H1 (cell line): Measurements from ENCODE around the gene TEAD3. TPM values are rescaled to one million over a fixed set of nuclear protein-coding genes. Genes with fewer than 3 reads are reported as not detected.
"Not testable (repeated sequence)": the region's sequence is repeated elsewhere in the genome, so short reads cannot be mapped to it uniquely, and the experiment has no call there.

Source experiments
- CTCF ChIA-PET: fragments of 300-600 bp; sonication (Branson Sonifier 250); formaldehyde crosslinking; loops from one replicate; lab custom pipeline; 2021; ENCODE audit not compliant: partially characterized antibody; lab: Charles Lee
- POLR2A ChIA-PET: fragments of 300-600 bp; sonication (Branson Sonifier 250); formaldehyde crosslinking; loops from one replicate; lab custom pipeline; 2021; ENCODE audit warnings: inconsistent platforms; ENCODE audit not compliant: partially characterized antibody; lab: Charles Lee
- DNase-seq, 2 experiments: peaks; one replicate each; pipeline versions ENCODE4 v3.0.0 to v3.0.0-alpha.2; 2010 to 2022; ENCODE audit warnings: low spot score in 2 of 2, low read depth in 1 of 2, mixed read lengths in 1 of 2
- FAIRE-seq: peaks from 2 replicates; lab custom pipeline; 2011; peaks lifted over from hg19 to GRCh38; lab: Jason Lieb, UNC
- H2AFZ ChIP-seq: 2 replicates; pipeline ENCODE4 v1.8.1; 2012; ENCODE audit warnings: low read length, inconsistent platforms
- H2AK5ac ChIP-seq: 2 replicates; pipeline ENCODE4 v1.6.1; 2013; ENCODE audit warnings: low read depth, low read length
- H2BK120ac ChIP-seq: replicated peaks from 2 replicates; pipeline ENCODE3; 2013; ENCODE audit warnings: low read depth, low read length, inconsistent platforms
- H2BK12ac ChIP-seq: 2 replicates; pipeline ENCODE4 v1.6.1; 2013; ENCODE audit warnings: low read depth, low read length
- H2BK15ac ChIP-seq: 2 replicates; pipeline ENCODE4 v1.6.1; 2013; ENCODE audit warnings: low read length
- H2BK20ac ChIP-seq: 2 replicates; pipeline ENCODE4 v1.6.1; 2013; ENCODE audit warnings: low read length
- H2BK5ac ChIP-seq: 2 replicates; pipeline ENCODE4 v1.6.1; 2013; ENCODE audit warnings: low read depth, low read length
- H3K14ac ChIP-seq: 2 replicates; pipeline ENCODE4 v1.6.1; 2013; ENCODE audit warnings: inconsistent platforms; ENCODE audit not compliant: insufficient read length
- H3K18ac ChIP-seq: 2 replicates; pipeline ENCODE4 v1.6.1; 2013; ENCODE audit warnings: low read length; ENCODE audit errors: extremely low read depth
- H3K23ac ChIP-seq: 2 replicates; pipeline ENCODE4 v1.6.1; 2013; ENCODE audit warnings: inconsistent platforms; ENCODE audit not compliant: insufficient read length
- H3K23me2 ChIP-seq: 2 replicates; pipeline ENCODE4 v1.6.1; 2013; ENCODE audit warnings: low read depth, low read length
- H3K27ac ChIP-seq: 2 replicates; pipeline ENCODE4 v1.6.1; 2011; ENCODE audit warnings: low read depth, low read length, inconsistent platforms
- H3K27me3 ChIP-seq, 4 experiments: replicated peaks in 1 of 4; 1 replicate in 1 of 4; 2 replicates in 3 of 4; pipeline versions ENCODE4 v1.6.1 to v1.8.1; 2011 to 2013; ENCODE audit warnings: low read length in 3 of 4, mild to moderate bottlenecking in 3 of 4, inconsistent platforms in 2 of 4, mixed read lengths in 2 of 4, moderate library complexity in 1 of 4; ENCODE audit not compliant: control insufficient read depth in 3 of 4, insufficient read depth in 3 of 4; ENCODE audit errors: extremely low read depth in 1 of 4
- H3K36me3 ChIP-seq, 4 experiments: 2 replicates each; pipeline versions ENCODE4 v1.6.1 to v1.8.1; 2011 to 2013; ENCODE audit warnings: mild to moderate bottlenecking in 4 of 4, low read length in 3 of 4, moderate library complexity in 2 of 4, control low read depth in 1 of 4, inconsistent platforms in 1 of 4; ENCODE audit not compliant: insufficient read depth in 4 of 4, control insufficient read depth in 2 of 4
- H3K4ac ChIP-seq: replicated peaks from 2 replicates; pipeline ENCODE3; 2013; ENCODE audit warnings: low read length, low read depth, mixed read lengths, inconsistent platforms; ENCODE audit not compliant: insufficient read length
- H3K4me1 ChIP-seq, 4 experiments: replicated peaks in 1 of 4; 1 replicate in 1 of 4; 2 replicates in 3 of 4; pipeline versions ENCODE4 v1.6.1 to v1.8.1; 2011 to 2013; ENCODE audit warnings: low read length in 3 of 4, inconsistent platforms in 2 of 4, mixed read lengths in 1 of 4; ENCODE audit not compliant: insufficient read depth in 4 of 4, control insufficient read depth in 3 of 4
- H3K4me2 ChIP-seq, 2 experiments: 2 replicates each; pipeline versions ENCODE4 v1.6.1 to v1.8.1; 2011 to 2013; ENCODE audit warnings: low read depth in 2 of 2, low read length in 2 of 2, control low read depth in 1 of 2, inconsistent platforms in 1 of 2, mild to moderate bottlenecking in 1 of 2; ENCODE audit not compliant: insufficient read depth in 1 of 2
- H3K4me3 ChIP-seq, 4 experiments: fragments of 200-600, 300-600 bp in 1 of 4; sonication (generic), shearing (Covaris generic), sonication (Bioruptor Twin) in 1 of 4; 2 replicates each; pipeline versions ENCODE4 v1.5.1 to v1.8.1; 2011 to 2016; ENCODE audit warnings: low read length in 4 of 4, low read depth in 3 of 4, control low read depth in 2 of 4, inconsistent platforms in 2 of 4, mild to moderate bottlenecking in 2 of 4, mixed read lengths in 1 of 4, moderate library complexity in 1 of 4; ENCODE audit not compliant: insufficient read depth in 2 of 4; ENCODE audit errors: extremely low read depth in 1 of 4
- H3K56ac ChIP-seq: replicated peaks from 2 replicates; pipeline ENCODE3; 2013; ENCODE audit warnings: low read depth, mild to moderate bottlenecking, mixed read lengths, low read length, inconsistent platforms; ENCODE audit not compliant: insufficient read length
- H3K79me1 ChIP-seq: 2 replicates; pipeline ENCODE4 v1.6.1; 2013; ENCODE audit warnings: low read depth, low read length, control low read depth
- H3K79me2 ChIP-seq, 2 experiments: 2 replicates each; pipeline versions ENCODE4 v1.6.1 to v1.8.1; 2012 to 2013; ENCODE audit warnings: low read length in 2 of 2, mild to moderate bottlenecking in 2 of 2, inconsistent platforms in 1 of 2; ENCODE audit not compliant: insufficient read depth in 2 of 2, control insufficient read depth in 1 of 2
- H3K9ac ChIP-seq, 4 experiments: replicated peaks in 1 of 4; 1 replicate in 1 of 4; 2 replicates in 3 of 4; pipeline versions ENCODE4 v1.6.1 to v1.8.1; 2011 to 2013; ENCODE audit warnings: low read depth in 3 of 4, low read length in 3 of 4, control low read depth in 2 of 4, mild to moderate bottlenecking in 2 of 4, moderate library complexity in 2 of 4, inconsistent platforms in 1 of 4; ENCODE audit errors: extremely low read depth in 1 of 4
- H3K9me3 ChIP-seq, 2 experiments: 2 replicates each; pipeline versions ENCODE4 v1.6.1 to v1.8.1; 2012 to 2013; ENCODE audit warnings: mild to moderate bottlenecking in 2 of 2, moderate library complexity in 2 of 2, control low read depth in 1 of 2, inconsistent platforms in 1 of 2, low read depth in 1 of 2, low read length in 1 of 2, mixed read lengths in 1 of 2; ENCODE audit not compliant: insufficient read depth in 2 of 2
- H4K20me1 ChIP-seq, 2 experiments: replicated peaks in 1 of 2; 2 replicates each; pipeline versions ENCODE3 to v1.8.1; 2011 to 2013; ENCODE audit warnings: inconsistent platforms in 2 of 2, low read length in 2 of 2, mild to moderate bottlenecking in 1 of 2; ENCODE audit not compliant: insufficient read depth in 2 of 2, control insufficient read depth in 1 of 2
- H4K5ac ChIP-seq: 2 replicates; pipeline ENCODE4 v1.6.1; 2013; ENCODE audit warnings: low read length, low read depth, mixed read lengths, inconsistent platforms; ENCODE audit not compliant: insufficient read length
- H4K8ac ChIP-seq: 2 replicates; pipeline ENCODE4 v1.8.0; 2013; ENCODE audit warnings: mild to moderate bottlenecking, moderate library complexity, low read length, inconsistent platforms; ENCODE audit not compliant: insufficient read depth; ENCODE audit errors: extremely low read depth
- H4K91ac ChIP-seq: replicated peaks from 2 replicates; pipeline ENCODE3; 2013; ENCODE audit warnings: low read length, mixed read lengths, inconsistent platforms; ENCODE audit not compliant: insufficient read length
- WGBS, 2 experiments: shearing (Covaris generic) in 1 of 2; methylation state at CpG; one replicate each; pipeline versions ENCODE4 v1.1.6 to v1.1.7; 2013 to 2015; ENCODE audit warnings: low lambda C conversion rate in 2 of 2, mixed read lengths in 2 of 2, inconsistent platforms in 1 of 2, low coverage in 1 of 2, missing lambda C conversion rate in 1 of 2; ENCODE audit not compliant: insufficient replicate concordance in 2 of 2, insufficient coverage in 1 of 2, insufficient read length in 1 of 2; ENCODE audit errors: extremely low coverage in 1 of 2, missing lambda C conversion rate in 1 of 2; 5-methylcytosine and 5-hydroxymethylcytosine counted together
- polyA plus RNA-seq, 7 experiments: library from polyadenylated mRNA; depleted of rRNA in 3 of 7; stranded (reverse) in 5 of 7; unstranded in 2 of 7; fragments of >200 nt in 5 of 7; fragments of 200-250 nt in 2 of 7; gene quantifications; 1 replicate in 5 of 7; 2 replicates in 1 of 7; 4 replicates in 1 of 7; pipeline versions ENCODE4 v1.2.1 to v1.2.3, GENCODE V29; 2011 to 2013; ENCODE audit warnings: missing spikeins in 2 of 7, mixed read lengths in 2 of 7
- total RNA-seq: library from RNA; stranded (reverse); fragmentation: NEBNext Ultra II Directional; extraction: Animal tissue kit (Norgen Biotek cat#: 25700); gene quantifications from 2 replicates; pipeline ENCODE4 v1.2.1, GENCODE V29; 2021

TEAD3 gene
- total and polyA plus RNA-seq, 2 of the 8 experiments (the other 6 are each of a cell fraction or from before 2014, with no cell fraction given) = 20.1 to 28.7 TPM

- not testable (repeated sequence) for H3K23me2 ChIP-seq, H3K4ac ChIP-seq, H3K79me1 ChIP-seq, H3K4me2 ChIP-seq, H3K79me2 ChIP-seq, H4K8ac ChIP-seq, H3K9me3 ChIP-seq, H2BK15ac ChIP-seq, H3K4me3 ChIP-seq, H3K27ac ChIP-seq, H2BK120ac ChIP-seq, H3K27me3 ChIP-seq, H3K36me3 ChIP-seq, H3K9ac ChIP-seq, H4K20me1 ChIP-seq, H2AK5ac ChIP-seq, H3K14ac ChIP-seq, H2BK12ac ChIP-seq, H2AFZ ChIP-seq, H3K56ac ChIP-seq, H4K5ac ChIP-seq, H3K23ac ChIP-seq, H3K18ac ChIP-seq, H4K91ac ChIP-seq, FAIRE-seq, DNase-seq, H2BK5ac ChIP-seq, H2BK20ac ChIP-seq
- ChIA-PET CTCF (interaction anchor here (1.7 to 32.2 kb wide), 2 partner anchors 10 to 28 kb away, joined by 4 to 521 read pairs; no protein-coding TSS in a partner anchor), POLR2A (interaction anchor here (0.8 to 1.8 kb wide), 3 partner anchors 20 to 52 kb away, joined by 3 to 4 read pairs (median 4); partner anchors contain the start of gene RPL10A)
- WGBS, 2 experiments = 91% methylated on average over 7 of the region's 7 CpGs; no CpG with 5 or more reads in 1 of the 2 experiments
- peaks cover 0 to 13% (median 8%) of the 10 kb centered on the region in 4 experiments; a peak in 6 of 7 replicates for H3K4me1 ChIP-seq
Measured at GRCh38 chr6:35517978-35518377, 21.1 kb upstream of the TEAD3 start.
